K562 (cell line): ENCODE measurements around the gene PRRG4. TPM values are rescaled to one million over a fixed set of nuclear protein-coding genes. Genes with fewer than 3 reads are reported as not detected.
"Not testable (repeated sequence)": the region's sequence is repeated elsewhere in the genome, so short reads cannot be mapped to it uniquely, and the experiment has no call there.

Source experiments
- ATAC-seq: fragments of 200-7000 bp; cut with Tn5 transposase; 3 replicates; pipeline ENCODE4 v1.9.1; 2020; ENCODE audit warnings: moderate library complexity
- BruUV-seq: library from RNA; stranded (reverse); fragments of 400-500 nt; replicated peaks from 2 replicates; lab custom pipeline; 2021; lab: Mats Ljungman, UMichigan
- CTCF ChIA-PET: fragments of 300-600 bp; formaldehyde crosslinking; extraction: SDS; loops from one replicate; lab custom pipeline; 2021; ENCODE audit warnings: low intra/inter-chr PET ratio; lab: Yijun Ruan, JAX
- POLR2A ChIA-PET: fragments of 300-600, 350-650 bp; sonication (Branson Sonifier 250); formaldehyde crosslinking; extraction: SDS; loops from one replicate; lab custom pipeline; 2021; ENCODE audit warnings: antibody characterized with exemption, inconsistent platforms; lab: Yijun Ruan, JAX
- DNase-seq, 4 experiments: peaks; one replicate each; pipeline versions ENCODE4 v3.0.0 to v3.0.0-alpha.2; 2011 to 2018; ENCODE audit warnings: low spot score in 3 of 4, mixed read lengths in 3 of 4; ENCODE audit errors: extremely low read depth in 1 of 4
- FAIRE-seq: peaks from 2 replicates; lab custom pipeline; 2011; peaks lifted over from hg19 to GRCh38; lab: Jason Lieb, UNC
- H2AFZ ChIP-seq: 2 replicates; pipeline ENCODE4 v1.6.0; 2011; ENCODE audit warnings: low read depth, low read length, control low read depth, inconsistent platforms
- H3K27ac ChIP-seq: fragments of 200-600 bp; 3 replicates; pipeline ENCODE4 v1.8.0; 2011; ENCODE audit warnings: low read depth, mild to moderate bottlenecking, control low read depth, inconsistent platforms, low read length, moderate library complexity, mixed read lengths; ENCODE audit errors: extremely low read depth
- H3K27me3 ChIP-seq, 2 experiments: fragments of 300-600 bp in 1 of 2; 2 replicates in 1 of 2; 3 replicates in 1 of 2; pipeline versions ENCODE4 v1.6.0 to v1.8.0; 2011; ENCODE audit warnings: inconsistent platforms in 2 of 2, low read length in 2 of 2, mild to moderate bottlenecking in 1 of 2, mixed read lengths in 1 of 2, moderate library complexity in 1 of 2; ENCODE audit not compliant: control insufficient read depth in 2 of 2, insufficient read depth in 2 of 2
- H3K36me3 ChIP-seq: fragments of 300-600 bp; 3 replicates; pipeline ENCODE4 v1.8.0; 2011; ENCODE audit warnings: mild to moderate bottlenecking, low read length, inconsistent platforms; ENCODE audit not compliant: control insufficient read depth, insufficient read depth
- H3K4me1 ChIP-seq, 2 experiments: fragments of 200-600 bp in 1 of 2; replicated peaks in 1 of 2; 2 replicates in 1 of 2; 3 replicates in 1 of 2; pipeline versions ENCODE4 v1.5.1 to v1.8.0; 2011; ENCODE audit warnings: inconsistent platforms in 2 of 2, low read length in 2 of 2, mild to moderate bottlenecking in 1 of 2, mixed read lengths in 1 of 2, moderate library complexity in 1 of 2; ENCODE audit not compliant: control insufficient read depth in 2 of 2, insufficient read depth in 2 of 2
- H3K4me2 ChIP-seq: 2 replicates; pipeline ENCODE4 v1.6.1; 2011; ENCODE audit warnings: low read length, control low read depth, inconsistent platforms, mixed read lengths; ENCODE audit not compliant: insufficient read depth
- H3K4me3 ChIP-seq: fragments of 200-600 bp; sonication (generic), shearing (Covaris generic); 2 replicates; pipeline ENCODE4 v1.5.1; 2016; ENCODE audit warnings: control low read depth, inconsistent platforms
- H3K79me2 ChIP-seq: fragments of 200-600 bp; 3 replicates; pipeline ENCODE4 v1.8.0; 2011; ENCODE audit warnings: low read length, inconsistent platforms; ENCODE audit not compliant: control insufficient read depth, insufficient read depth
- H3K9ac ChIP-seq, 2 experiments: 2 replicates each; pipeline versions ENCODE4 v1.6.0 to v1.6.1; 2011; ENCODE audit warnings: low read depth in 2 of 2, low read length in 2 of 2, control low read depth in 1 of 2, inconsistent platforms in 1 of 2, mild to moderate bottlenecking in 1 of 2, mixed read lengths in 1 of 2; ENCODE audit not compliant: insufficient read depth in 1 of 2
- H3K9me1 ChIP-seq: one replicate; pipeline ENCODE4 v1.6.0; 2011; ENCODE audit warnings: inconsistent platforms, mild to moderate bottlenecking, low read length, moderate library complexity; ENCODE audit not compliant: control insufficient read depth, insufficient read depth
- H3K9me3 ChIP-seq: replicated peaks from 2 replicates; pipeline ENCODE4 v1.5.1; 2011; ENCODE audit warnings: low read depth, low read length, inconsistent platforms; ENCODE audit not compliant: control insufficient read depth, insufficient read depth
- H4K20me1 ChIP-seq: replicated peaks from 2 replicates; pipeline ENCODE4 v1.6.1; 2011; ENCODE audit warnings: low read length, inconsistent platforms, mixed read lengths; ENCODE audit not compliant: control insufficient read depth, insufficient read depth
- BCOR ChIP-seq: fragments of 450-650 bp; IDR thresholded peaks from 2 replicates; pipeline ENCODE4 v1.6.1; 2016
- CHD2 ChIP-seq: IDR thresholded peaks from 2 replicates; pipeline ENCODE4 v1.6.1; 2011; ENCODE audit warnings: low read depth, low read length
- KDM1A ChIP-seq, 2 experiments: fragments of 450-650 bp; IDR thresholded peaks; 2 replicates each; pipeline ENCODE4 v1.6.1; 2016; ENCODE audit warnings: mild to moderate bottlenecking in 2 of 2
- NR4A1 ChIP-seq, 2 experiments: fragments of 250-450 bp in 1 of 2; fragments of 450-650 bp in 1 of 2; sonication (Bioruptor Pico) in 1 of 2; IDR thresholded peaks; 2 replicates each; pipeline versions ENCODE4 v1.4.0 to v1.6.1; 2016 to 2020; ENCODE audit warnings: mild to moderate bottlenecking in 2 of 2, missing compliant biosample characterization in 1 of 2, missing genetic modification characterization in 1 of 2, moderate library complexity in 1 of 2
- RBFOX2 ChIP-seq: fragments of 200-400 bp; formaldehyde crosslinking; IDR thresholded peaks from 2 replicates; pipeline ENCODE4 v1.6.1; 2017; ENCODE audit warnings: low read depth, mild to moderate bottlenecking, low read length, moderate library complexity
- RBM25 ChIP-seq: fragments of 200-400 bp; formaldehyde crosslinking; IDR thresholded peaks from 2 replicates; pipeline ENCODE4 v1.6.1; 2018; ENCODE audit warnings: low read length, low read depth, moderate library complexity; ENCODE audit not compliant: severe bottlenecking
- SMC3 ChIP-seq: conservative IDR thresholded peaks from 2 replicates; pipeline ENCODE4 v1.6.1; 2011; ENCODE audit warnings: low read depth, low read length, improper control_type of control experiment; ENCODE audit not compliant: insufficient read depth
- SRSF3 ChIP-seq: fragments of 200-400 bp; formaldehyde crosslinking; IDR thresholded peaks from 2 replicates; pipeline ENCODE4 v1.6.1; 2016; ENCODE audit warnings: mild to moderate bottlenecking, low read length, moderate library complexity; ENCODE audit not compliant: insufficient read depth
- ZNF146 ChIP-seq: IDR thresholded peaks from one replicate; pipeline ENCODE4 v1.6.1; 2018; ENCODE audit warnings: missing compliant biosample characterization; ENCODE audit not compliant: unreplicated experiment
- WGBS: fragments of 100-300 bp; shearing (Covaris generic); methylation state at CpG from one replicate; pipeline ENCODE4 v1.1.6; 2016; ENCODE audit warnings: low coverage, mixed read lengths; ENCODE audit not compliant: insufficient coverage; ENCODE audit errors: missing lambda C conversion rate; 5-methylcytosine and 5-hydroxymethylcytosine counted together
- in situ Hi-C: fragments of 300-500 bp; cut with MboI; formaldehyde crosslinking; loops from 4 replicates; pipeline ENCODE4 v1.15.0; 2018; ENCODE audit warnings: inconsistent platforms, mixed read lengths
- intact Hi-C: fragments of 100-400 bp; cut with micrococcal nuclease; formaldehyde crosslinking; loops from 2 replicates; pipeline ENCODE4 v1.14.2; 2022
- polyA plus RNA-seq, 8 experiments: library from polyadenylated mRNA; depleted of rRNA in 4 of 8; stranded (reverse) in 5 of 8; unstranded in 3 of 8; fragments of >200 nt; fragmentation: Nextera tagmentation in 2 of 8; fragmentation: Illumina TruSeq in 1 of 8; extraction: Ambion mirVana in 2 of 8; extraction: Trizol in 1 of 8; gene quantifications; 2 replicates each; pipeline versions ENCODE4 v1.2.1 to v1.2.3, GENCODE V29; 2011 to 2014; ENCODE audit warnings: inconsistent platforms in 1 of 8, missing spikeins in 1 of 8
- total RNA-seq, 7 experiments: library from RNA; depleted of rRNA in 6 of 7; stranded (reverse); fragments of >200 nt in 6 of 7; fragmentation: Illumina TruSeq in 2 of 7; extraction: Trizol in 2 of 7; gene quantifications; 2 replicates each; pipeline versions ENCODE4 v1.2.1 to v1.2.3, GENCODE V29; 2011 to 2021; ENCODE audit warnings: low replicate concordance in 1 of 7

The PRRG4 gene
- total and polyA plus RNA-seq, 9 of the 15 experiments (the other 6 are each of a cell fraction or from before 2014, with no cell fraction given), result not detected

DNA sequence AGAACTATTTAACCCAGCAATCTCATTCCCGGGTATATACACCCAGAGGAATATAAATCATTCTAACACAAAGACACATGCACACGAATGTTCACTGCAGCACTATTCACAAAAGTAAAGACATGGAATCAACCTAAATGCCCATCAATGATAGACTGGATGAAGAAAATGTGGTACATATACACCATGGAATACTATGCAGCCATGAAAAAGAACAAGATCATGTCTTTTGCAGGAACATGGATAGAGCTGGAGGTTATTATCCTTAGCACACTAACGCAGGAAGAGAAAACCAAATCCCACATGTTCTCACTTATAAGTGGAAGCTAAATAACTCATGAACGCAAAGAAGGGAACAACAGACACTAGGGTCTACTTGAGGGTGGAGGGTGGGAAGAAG is 39.0 kb downstream of the PRRG4 start:
- peak in 1 of 2 experiments; percentile 36; a peak in 1 of 4 replicates for TF ChIP-seq KDM1A (IDR thresholded peaks at IDR 0.05)
- TF ChIP-seq BCOR, result peak; percentile 42; the same call in 1 of the 2 replicates
- TF ChIP-seq ZNF146 (CRISPR knock-in tag), result peak; percentile 98
- peak; percentile 59 for TF ChIP-seq RBM25
- H2AFZ ChIP-seq, H3K79me2 ChIP-seq, H3K4me3 ChIP-seq, H3K4me2 ChIP-seq, H3K36me3 ChIP-seq, H4K20me1 ChIP-seq, H3K27me3 ChIP-seq, BruUV-seq, ATAC-seq, H3K4me1 ChIP-seq, H3K9me1 ChIP-seq, H3K9me3 ChIP-seq, intact Hi-C loops, in situ Hi-C loops, H3K27ac ChIP-seq, FAIRE-seq, DNase-seq, CTCF ChIA-PET, H3K9ac ChIP-seq: not testable (repeated sequence)
- POLR2A ChIA-PET, result interaction anchor here (0.5 to 0.6 kb wide), 2 partner anchors 53 to 302 kb away, joined by 3 read pairs; no protein-coding TSS in a partner anchor
- WGBS, result 25% methylated on average over 4 of the region's 4 CpGs

DNA sequence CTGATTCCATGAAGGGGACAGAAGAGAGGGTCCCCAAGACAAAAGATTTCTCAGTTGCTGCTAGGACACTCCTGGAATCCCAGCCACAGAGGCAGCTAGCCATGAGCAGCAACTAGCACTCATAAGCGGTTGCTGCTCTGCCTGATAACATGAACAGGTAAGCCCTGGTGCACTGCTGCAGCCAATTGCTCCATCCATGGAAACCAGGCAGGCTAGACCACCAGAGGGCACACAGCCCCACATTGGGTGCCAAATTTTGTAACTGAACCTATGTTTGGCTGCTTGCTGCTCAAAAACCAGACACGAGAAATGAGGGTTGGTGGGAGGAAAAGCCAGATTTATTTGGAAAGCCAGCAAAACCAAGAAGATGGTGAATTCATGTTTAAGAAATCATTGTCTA is 40.9 kb downstream of the PRRG4 start:
- H3K9me3 ChIP-seq, result no peaks in the 10 kb centered on the region
- H3K4me3 ChIP-seq, result no peak overlapping the region
- ATAC-seq (peak; percentile 85), DNase-seq (peak; percentile 12 to 40 (median 18)), FAIRE-seq (peak; percentile 44)
- H2AFZ ChIP-seq, result no peak overlapping the region
- ChIA-PET POLR2A (interaction anchor here (0.6 kb wide), 1 partner anchor 79 kb away, joined by 3 read pairs; no protein-coding TSS in a partner anchor), CTCF (no interaction called here)
- intact Hi-C loops (no loop called here), in situ Hi-C loops (no loop called here)
- H3K36me3 ChIP-seq, result no peaks in the 10 kb centered on the region
- H3K9ac ChIP-seq, result no peak overlapping the region
- no TSS peak for BruUV-seq
- H3K79me2 ChIP-seq, result no peaks in the 10 kb centered on the region
- no peak overlapping the region for H3K27ac ChIP-seq
- WGBS, result 4% methylated on average over 2 of the region's 2 CpGs
- no peak overlapping the region for H3K4me2 ChIP-seq
- no peaks in the 10 kb centered on the region for H4K20me1 ChIP-seq
- no peaks in the 10 kb centered on the region for H3K4me1 ChIP-seq
- peaks cover 7 to 10% of the 10 kb centered on the region in 2 experiments; a peak in 3 of 5 replicates for H3K27me3 ChIP-seq
- H3K9me1 ChIP-seq, result no peaks in the 10 kb centered on the region
- TF ChIP-seq CHD2 (no peak), RBFOX2 (no peak), SMC3 (0 out of 2 replicates have a peak, but pooled peaks have one; percentile 34), NR4A1 (CRISPR knock-in tag; IDR thresholded peaks at IDR 0.05) (no peak), NR4A1 (tag; IDR thresholded peaks at IDR 0.05) (no peak), SRSF3 (no peak)
